Liver (tissue), 9 donors: ENCODE measurements around the gene SYT2. TPM values are rescaled to one million over a fixed set of nuclear protein-coding genes. Genes with fewer than 3 reads are reported as not detected.

Source experiments
- DNase-seq: peaks from one replicate; pipeline ENCODE4 v3.0.0-alpha.2; 2017; ENCODE audit warnings: low spot score
- H3K27ac ChIP-seq, 2 donors: one replicate each; pipeline ENCODE4 v1.7.0; 2013; ENCODE audit warnings: inconsistent platforms in 2 of 2, low read length in 2 of 2, control low read depth in 1 of 2, low read depth in 1 of 2, mild to moderate bottlenecking in 1 of 2
- H3K27me3 ChIP-seq, 4 donors: one replicate each; pipeline versions ENCODE4 v1.6.1 to v1.7.0; 2013; ENCODE audit warnings: low read length in 3 of 4, inconsistent platforms in 1 of 4, mild to moderate bottlenecking in 1 of 4, moderate library complexity in 1 of 4; ENCODE audit not compliant: control insufficient read depth in 4 of 4, insufficient read depth in 4 of 4
- H3K36me3 ChIP-seq, 4 donors: one replicate each; pipeline versions ENCODE4 v1.6.1 to v1.7.0; 2013; ENCODE audit warnings: low read length in 3 of 4, mild to moderate bottlenecking in 3 of 4, low read depth in 1 of 4, moderate library complexity in 1 of 4; ENCODE audit not compliant: control insufficient read depth in 4 of 4, insufficient read depth in 3 of 4
- H3K4me1 ChIP-seq, 4 donors: one replicate each; pipeline versions ENCODE4 v1.6.1 to v1.7.0; 2013; ENCODE audit warnings: low read length in 3 of 4, mild to moderate bottlenecking in 3 of 4, moderate library complexity in 1 of 4; ENCODE audit not compliant: control insufficient read depth in 4 of 4, insufficient read depth in 4 of 4
- H3K4me3 ChIP-seq, 3 donors: one replicate each; pipeline versions ENCODE4 v1.6.1 to v1.7.0; 2013; ENCODE audit warnings: low read length in 3 of 3, control low read depth in 1 of 3, low read depth in 1 of 3, mild to moderate bottlenecking in 1 of 3
- H3K9ac ChIP-seq, 2 donors: one replicate each; pipeline ENCODE4 v1.7.0; 2013; ENCODE audit warnings: low read length in 2 of 2, mild to moderate bottlenecking in 2 of 2, moderate library complexity in 2 of 2, control low read depth in 1 of 2, low read depth in 1 of 2
- H3K9me3 ChIP-seq, 4 donors: one replicate each; pipeline versions ENCODE4 v1.6.1 to v1.7.0; 2013; ENCODE audit warnings: low read length in 3 of 4; ENCODE audit not compliant: control insufficient read depth in 4 of 4
- EGR1 ChIP-seq, 2 donors: IDR thresholded peaks; 2 replicates each; pipeline ENCODE4 v1.6.1; 2016 to 2018; ENCODE audit warnings: antibody characterized with exemption in 2 of 2, low read depth in 2 of 2
- FOXA1 ChIP-seq: IDR thresholded peaks from 2 replicates; pipeline ENCODE4 v1.6.1; 2016; ENCODE audit warnings: antibody characterized with exemption
- FOXA2 ChIP-seq: IDR thresholded peaks from 2 replicates; pipeline ENCODE4 v1.6.1; 2016; ENCODE audit warnings: antibody characterized with exemption
- HNF4A ChIP-seq, 2 donors: conservative IDR thresholded peaks; 2 replicates each; pipeline ENCODE4 v1.6.1; 2016; ENCODE audit warnings: antibody characterized with exemption in 2 of 2, mild to moderate bottlenecking in 2 of 2
- HNF4G ChIP-seq: IDR thresholded peaks from 2 replicates; pipeline ENCODE4 v1.6.1; 2016; ENCODE audit warnings: antibody characterized with exemption
- JUND ChIP-seq, 2 donors: IDR thresholded peaks; 2 replicates each; pipeline ENCODE4 v1.6.1; 2016; ENCODE audit warnings: antibody characterized with exemption in 2 of 2
- MAX ChIP-seq: IDR thresholded peaks from 2 replicates; pipeline ENCODE4 v1.6.1; 2016; ENCODE audit warnings: antibody characterized with exemption
- NR2F2 ChIP-seq: IDR thresholded peaks from 2 replicates; pipeline ENCODE4 v1.6.1; 2016; ENCODE audit warnings: antibody characterized with exemption
- RXRA ChIP-seq, 2 donors: IDR thresholded peaks; 2 replicates each; pipeline ENCODE4 v1.6.1; 2017 to 2018; ENCODE audit warnings: antibody characterized with exemption in 2 of 2, mild to moderate bottlenecking in 1 of 2
- TAF1 ChIP-seq: conservative IDR thresholded peaks from 2 replicates; pipeline ENCODE4 v1.6.1; 2016; ENCODE audit warnings: antibody characterized with exemption, mild to moderate bottlenecking
- YY1 ChIP-seq: IDR thresholded peaks from 2 replicates; pipeline ENCODE4 v1.6.1; 2016; ENCODE audit warnings: antibody characterized with exemption, mild to moderate bottlenecking
- WGBS: extraction: QIAGEN DNeasy Blood & Tissue Kit; methylation state at CpG from one replicate; pipeline ENCODE4 v1.1.7; 2013; 5-methylcytosine and 5-hydroxymethylcytosine counted together
- polyA plus RNA-seq, 2 donors: library from polyadenylated mRNA; stranded (reverse) in 1 of 2; unstranded in 1 of 2; fragments of 200-250 nt in 1 of 2; fragments of >200 nt in 1 of 2; fragmentation: Nextera tagmentation in 1 of 2; extraction: Ambion mirVana in 1 of 2; gene quantifications; one replicate each; pipeline versions ENCODE4 v1.2.1 to v1.2.3, GENCODE V29; 2013 to 2015
- total RNA-seq, 2 donors: library from RNA; depleted of rRNA; stranded (reverse); fragments of >200 nt; gene quantifications; one replicate each; pipeline ENCODE4 v1.2.3, GENCODE V29; 2014
- TF ChIP-seq, protein P1 (sequence below): fragments of 150-350 bp; IDR thresholded peaks from 2 replicates; pipeline ENCODE4 v1.5.1; 2017; ENCODE audit warnings: improper control_type of control experiment, low read depth, low read length; ENCODE audit not compliant: missing input control
- TF ChIP-seq, protein P2 (sequence below): IDR thresholded peaks from 2 replicates; pipeline ENCODE4 v1.6.1; 2016; ENCODE audit warnings: antibody characterized with exemption, mild to moderate bottlenecking
- donor health status: healthy.
- donor health status: healthy.
- donor health status: healthy.
- donor health status: healthy.
- donor health status: healthy.

SYT2 gene
- total and polyA plus RNA-seq, 4 donors, result under 0.01 to 0.07 TPM; not detected in 2

DNA sequence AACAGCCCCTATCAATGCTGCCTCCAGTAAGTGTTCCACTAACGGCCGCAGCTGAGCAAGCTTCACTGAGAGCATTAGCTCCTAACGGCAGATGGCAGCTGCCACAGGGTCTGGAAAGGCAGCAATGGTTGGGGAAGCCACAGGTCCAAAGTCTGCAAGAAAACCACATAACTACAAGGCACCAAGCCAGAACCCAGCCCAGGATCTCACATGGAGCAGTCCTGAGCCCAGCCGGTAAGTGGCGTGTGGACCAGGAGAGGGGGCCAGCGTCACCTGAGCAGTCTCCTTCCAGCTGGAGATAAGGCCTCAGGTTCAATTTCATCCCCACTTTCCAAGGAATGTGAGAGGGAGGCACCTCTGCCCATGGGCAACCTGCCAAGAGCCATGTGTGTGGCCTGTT, 13.2 kb downstream of the SYT2 start:
- H3K27ac ChIP-seq, result no peak overlapping the region
- peak; percentile 26 to 51 for TF ChIP-seq HNF4A (conservative IDR thresholded peaks at IDR 0.05)
- TF ChIP-seq YY1, result no peak
- no peak for TF ChIP-seq RXRA (IDR thresholded peaks at IDR 0.05)
- TF ChIP-seq, protein P1, sequence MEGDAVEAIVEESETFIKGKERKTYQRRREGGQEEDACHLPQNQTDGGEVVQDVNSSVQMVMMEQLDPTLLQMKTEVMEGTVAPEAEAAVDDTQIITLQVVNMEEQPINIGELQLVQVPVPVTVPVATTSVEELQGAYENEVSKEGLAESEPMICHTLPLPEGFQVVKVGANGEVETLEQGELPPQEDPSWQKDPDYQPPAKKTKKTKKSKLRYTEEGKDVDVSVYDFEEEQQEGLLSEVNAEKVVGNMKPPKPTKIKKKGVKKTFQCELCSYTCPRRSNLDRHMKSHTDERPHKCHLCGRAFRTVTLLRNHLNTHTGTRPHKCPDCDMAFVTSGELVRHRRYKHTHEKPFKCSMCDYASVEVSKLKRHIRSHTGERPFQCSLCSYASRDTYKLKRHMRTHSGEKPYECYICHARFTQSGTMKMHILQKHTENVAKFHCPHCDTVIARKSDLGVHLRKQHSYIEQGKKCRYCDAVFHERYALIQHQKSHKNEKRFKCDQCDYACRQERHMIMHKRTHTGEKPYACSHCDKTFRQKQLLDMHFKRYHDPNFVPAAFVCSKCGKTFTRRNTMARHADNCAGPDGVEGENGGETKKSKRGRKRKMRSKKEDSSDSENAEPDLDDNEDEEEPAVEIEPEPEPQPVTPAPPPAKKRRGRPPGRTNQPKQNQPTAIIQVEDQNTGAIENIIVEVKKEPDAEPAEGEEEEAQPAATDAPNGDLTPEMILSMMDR, result no peak
- no peak for TF ChIP-seq JUND (IDR thresholded peaks at IDR 0.05)
- no peak for TF ChIP-seq TAF1
- no peak for TF ChIP-seq FOXA2
- TF ChIP-seq EGR1 (IDR thresholded peaks at IDR 0.05; ENCODE audit: low read depth in 2 of 2), result no peak
- TF ChIP-seq, protein P2, sequence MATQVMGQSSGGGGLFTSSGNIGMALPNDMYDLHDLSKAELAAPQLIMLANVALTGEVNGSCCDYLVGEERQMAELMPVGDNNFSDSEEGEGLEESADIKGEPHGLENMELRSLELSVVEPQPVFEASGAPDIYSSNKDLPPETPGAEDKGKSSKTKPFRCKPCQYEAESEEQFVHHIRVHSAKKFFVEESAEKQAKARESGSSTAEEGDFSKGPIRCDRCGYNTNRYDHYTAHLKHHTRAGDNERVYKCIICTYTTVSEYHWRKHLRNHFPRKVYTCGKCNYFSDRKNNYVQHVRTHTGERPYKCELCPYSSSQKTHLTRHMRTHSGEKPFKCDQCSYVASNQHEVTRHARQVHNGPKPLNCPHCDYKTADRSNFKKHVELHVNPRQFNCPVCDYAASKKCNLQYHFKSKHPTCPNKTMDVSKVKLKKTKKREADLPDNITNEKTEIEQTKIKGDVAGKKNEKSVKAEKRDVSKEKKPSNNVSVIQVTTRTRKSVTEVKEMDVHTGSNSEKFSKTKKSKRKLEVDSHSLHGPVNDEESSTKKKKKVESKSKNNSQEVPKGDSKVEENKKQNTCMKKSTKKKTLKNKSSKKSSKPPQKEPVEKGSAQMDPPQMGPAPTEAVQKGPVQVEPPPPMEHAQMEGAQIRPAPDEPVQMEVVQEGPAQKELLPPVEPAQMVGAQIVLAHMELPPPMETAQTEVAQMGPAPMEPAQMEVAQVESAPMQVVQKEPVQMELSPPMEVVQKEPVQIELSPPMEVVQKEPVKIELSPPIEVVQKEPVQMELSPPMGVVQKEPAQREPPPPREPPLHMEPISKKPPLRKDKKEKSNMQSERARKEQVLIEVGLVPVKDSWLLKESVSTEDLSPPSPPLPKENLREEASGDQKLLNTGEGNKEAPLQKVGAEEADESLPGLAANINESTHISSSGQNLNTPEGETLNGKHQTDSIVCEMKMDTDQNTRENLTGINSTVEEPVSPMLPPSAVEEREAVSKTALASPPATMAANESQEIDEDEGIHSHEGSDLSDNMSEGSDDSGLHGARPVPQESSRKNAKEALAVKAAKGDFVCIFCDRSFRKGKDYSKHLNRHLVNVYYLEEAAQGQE, result no peak
- peak; percentile 10 for TF ChIP-seq HNF4G
- TF ChIP-seq NR2F2, result no peak
- no peak for TF ChIP-seq MAX
- TF ChIP-seq FOXA1, result no peak
- WGBS, result 46% methylated on average over 6 of the region's 6 CpGs
- H3K9me3 ChIP-seq, result no peaks in the 10 kb centered on the region
- H3K4me3 ChIP-seq, result no peak overlapping the region
- DNase-seq, result no peak
- H3K9ac ChIP-seq, result no peak overlapping the region
- H3K27me3 ChIP-seq, result peaks cover 0 to 6% (median 2%) of the 10 kb centered on the region in 4 donors
- no peaks in the 10 kb centered on the region for H3K36me3 ChIP-seq
- no peaks in the 10 kb centered on the region for H3K4me1 ChIP-seq

- no peaks in the 10 kb centered on the region for H3K36me3 ChIP-seq
- no peaks in the 10 kb centered on the region for H3K4me1 ChIP-seq
- TF ChIP-seq, protein P2, result no peak
- TF ChIP-seq RXRA (IDR thresholded peaks at IDR 0.05) (no peak), FOXA1 (no peak), JUND (IDR thresholded peaks at IDR 0.05) (no peak), TAF1 (no peak), FOXA2 (no peak)
- H3K27me3 ChIP-seq, result peaks cover 0 to 6% (median 2%) of the 10 kb centered on the region in 4 donors
- no peak for DNase-seq
- no peaks in the 10 kb centered on the region for H3K9me3 ChIP-seq
- no peak overlapping the region for H3K9ac ChIP-seq
- H3K27ac ChIP-seq, result no peak overlapping the region
- H3K4me3 ChIP-seq, result no peak overlapping the region
- 55% methylated on average over 5 of the region's 5 CpGs for WGBS
Measured at GRCh38 chr1:202694314-202694713, 15.9 kb downstream of the SYT2 start.
